ENCODE results near the gene ARMC2.

GRCh38 chr6:108800427-108800864 lies 47.8 kb upstream of the ARMC2 start:
- TF ChIP-seq POLR2A (IDR thresholded peaks at IDR 0.05; ENCODE audit: extremely low read depth, insufficient read length) (no peak), CTCF (IDR thresholded peaks at IDR 0.05; ENCODE audit: low read depth, low read length) (no peak), MYC (IDR thresholded peaks at IDR 0.05; ENCODE audit: low read depth, low read length) (no peak)
- TF ChIP-seq, protein P1, sequence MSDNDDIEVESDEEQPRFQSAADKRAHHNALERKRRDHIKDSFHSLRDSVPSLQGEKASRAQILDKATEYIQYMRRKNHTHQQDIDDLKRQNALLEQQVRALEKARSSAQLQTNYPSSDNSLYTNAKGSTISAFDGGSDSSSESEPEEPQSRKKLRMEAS (IDR thresholded peaks at IDR 0.05; ENCODE audit: low read depth, low read length) = no peak
